Neural cell (in vitro differentiated cells): ENCODE results near the gene PREX1.

Experiments
- CTCF ChIP-seq: fragments of 450-650 bp; IDR thresholded peaks from 2 replicates; pipeline ENCODE4 v1.5.1; 2014; ENCODE audit warnings: antibody characterized with exemption, mild to moderate bottlenecking, moderate library complexity; ENCODE audit not compliant: poor library complexity, severe bottlenecking
- EP300 ChIP-seq: fragments of 450-650 bp; conservative IDR thresholded peaks from 2 replicates; pipeline ENCODE4 v1.6.1; 2014; ENCODE audit warnings: antibody characterized with exemption, mild to moderate bottlenecking, moderate library complexity; ENCODE audit not compliant: poor library complexity, severe bottlenecking
- EZH2 ChIP-seq: fragments of 200-600, 300-800 bp; shearing (Covaris generic), sonication (generic); IDR thresholded peaks from 2 replicates; pipeline ENCODE4 v1.6.1; 2014; ENCODE audit warnings: antibody characterized with exemption, low read length, borderline replicate concordance, mild to moderate bottlenecking; ENCODE audit not compliant: insufficient read depth, poor library complexity, severe bottlenecking
- MXI1 ChIP-seq: fragments of 450-650 bp; conservative IDR thresholded peaks from 2 replicates; pipeline ENCODE4 v1.6.1; 2014; ENCODE audit warnings: antibody characterized with exemption, mild to moderate bottlenecking; ENCODE audit not compliant: poor library complexity, severe bottlenecking
- POLR2AphosphoS5 ChIP-seq: IDR thresholded peaks from 2 replicates; pipeline ENCODE4 v1.6.1; 2012
- REST ChIP-seq: IDR thresholded peaks from 2 replicates; pipeline ENCODE4 v1.6.1; 2012; ENCODE audit warnings: borderline replicate concordance
- TAF1 ChIP-seq: IDR thresholded peaks from 2 replicates; pipeline ENCODE4 v1.6.1; 2012; ENCODE audit warnings: low read depth

- TF ChIP-seq CTCF = no peak
- TF ChIP-seq EZH2 = no peak
- TF ChIP-seq REST = no peak
- TF ChIP-seq POLR2AphosphoS5 = no peak
- TF ChIP-seq MXI1 = no peak
- no peak for TF ChIP-seq EP300
- TF ChIP-seq TAF1 = no peak
These were observed 189.3 kb downstream of the PREX1 start for GRCh38 chr20:48638546-48638945.
